Measurements from ENCODE around the gene TMX1. TPM values are rescaled to one million over a fixed set of nuclear protein-coding genes. Genes with fewer than 3 reads are reported as not detected.

The TMX1 gene
- total RNA-seq, 4 donors from 2014 or later: 35.9 to 44.6 (median 43.0) TPM

GRCh38 chr14:51251486-51251885, 11.4 kb downstream of the TMX1 start:
- WGBS, 2 donors: 77 to 81% methylated on average over 4 of the region's 4 CpGs
- TF ChIP-seq POLR2A (IDR thresholded peaks at IDR 0.05) (no peak), CTCF (IDR thresholded peaks at IDR 0.05) (no peak)
- intact Hi-C loops (cut with DNase I): no loop called here
- no peak for DNase-seq
- H3K36me3 ChIP-seq: peaks cover 23 to 27% of the 10 kb centered on the region in 2 donors
- no peaks in the 10 kb centered on the region for H3K4me1 ChIP-seq
- no peaks in the 10 kb centered on the region for H3K9me3 ChIP-seq
- H3K27ac ChIP-seq: no peak overlapping the region
- no peak overlapping the region for H3K4me3 ChIP-seq (replicated peaks in 1 of 3)
- H3K27me3 ChIP-seq: no peaks in the 10 kb centered on the region

- Histone ChIP-seq H3K27me3 (no peaks in the 10 kb centered on the region), H3K4me3 (replicated peaks in 1 of 3) (no peak overlapping the region), H3K36me3 (peaks cover 18 to 27% of the 10 kb centered on the region in 2 donors), H3K27ac (no peak overlapping the region), H3K4me1 (no peaks in the 10 kb centered on the region), H3K9me3 (no peaks in the 10 kb centered on the region)
- intact Hi-C loops (cut with DNase I): no loop called here
- no peak for DNase-seq
- no peak for TF ChIP-seq CTCF (IDR thresholded peaks at IDR 0.05)
- no peak for TF ChIP-seq POLR2A (IDR thresholded peaks at IDR 0.05)
These were observed 13.8 kb downstream of the TMX1 start for GRCh38 chr14:51253880-51254279.

- intact Hi-C loops (cut with DNase I): no loop called here
- Histone ChIP-seq H3K27ac (no peak overlapping the region), H3K4me1 (no peaks in the 10 kb centered on the region), H3K4me3 (replicated peaks in 1 of 3) (no peak overlapping the region), H3K9me3 (no peaks in the 10 kb centered on the region), H3K36me3 (peaks cover 0 to 3% of the 10 kb centered on the region in 2 donors), H3K27me3 (no peaks in the 10 kb centered on the region)
- no peak for DNase-seq
- WGBS, 2 donors: 98 to 100% methylated on average over 1 of the region's 1 CpG
- TF ChIP-seq POLR2A (IDR thresholded peaks at IDR 0.05) (no peak), CTCF (IDR thresholded peaks at IDR 0.05) (no peak)
These were observed 18.2 kb downstream of the TMX1 start for GRCh38 chr14:51258280-51258679.

- no peaks in the 10 kb centered on the region for H3K36me3 ChIP-seq
- no peak overlapping the region for H3K27ac ChIP-seq
- DNase-seq: no peak
- intact Hi-C loops (cut with DNase I): no loop called here
- H3K9me3 ChIP-seq: no peaks in the 10 kb centered on the region
- no peak overlapping the region for H3K4me3 ChIP-seq (replicated peaks in 1 of 3)
- TF ChIP-seq POLR2A (IDR thresholded peaks at IDR 0.05) (no peak), CTCF (IDR thresholded peaks at IDR 0.05) (no peak)
- no peaks in the 10 kb centered on the region for H3K4me1 ChIP-seq
- no peaks in the 10 kb centered on the region for H3K27me3 ChIP-seq
These were observed 18.7 kb downstream of the TMX1 start for GRCh38 chr14:51258788-51259187.

- DNase-seq: no peak
- TF ChIP-seq CTCF (IDR thresholded peaks at IDR 0.05): no peak
- TF ChIP-seq POLR2A (IDR thresholded peaks at IDR 0.05): no peak
- no peaks in the 10 kb centered on the region for H3K27me3 ChIP-seq
- H3K4me1 ChIP-seq: no peaks in the 10 kb centered on the region
- no peak overlapping the region for H3K4me3 ChIP-seq (replicated peaks in 1 of 3)
- no peak overlapping the region for H3K27ac ChIP-seq
- intact Hi-C loops (cut with DNase I): no loop called here
- no peaks in the 10 kb centered on the region for H3K36me3 ChIP-seq
- no peaks in the 10 kb centered on the region for H3K9me3 ChIP-seq
- WGBS, 2 donors: 89 to 94% methylated on average over 3 of the region's 3 CpGs
These were observed 20.2 kb downstream of the TMX1 start for GRCh38 chr14:51260225-51260624.
